GM10248 (cell line): Measurements from ENCODE around the gene BPGM.

Experiments used
- CTCF ChIA-PET: fragments of 300-600 bp; sonication (Branson Sonifier 250); formaldehyde crosslinking; extraction: SDS; loops from one replicate; lab custom pipeline; 2021; ENCODE audit warnings: antibody characterized with exemption; lab: Yijun Ruan, JAX
- POLR2A ChIA-PET: fragments of 350-650 bp; sonication (Branson Sonifier 250); formaldehyde crosslinking; extraction: SDS; loops from one replicate; lab custom pipeline; 2020; ENCODE audit warnings: antibody characterized with exemption; lab: Yijun Ruan, JAX
- DNase-seq: peaks from one replicate; pipeline ENCODE4 v3.0.0; 2012; ENCODE audit errors: extremely low spot score
- TF ChIP-seq, protein P1 (sequence below): IDR thresholded peaks from 2 replicates; pipeline ENCODE4 v1.5.1; 2012; ENCODE audit warnings: mild to moderate bottlenecking, low read depth; ENCODE audit errors: extremely low read depth, missing control alignments, control extremely low read depth

Gene BPGM

DNA sequence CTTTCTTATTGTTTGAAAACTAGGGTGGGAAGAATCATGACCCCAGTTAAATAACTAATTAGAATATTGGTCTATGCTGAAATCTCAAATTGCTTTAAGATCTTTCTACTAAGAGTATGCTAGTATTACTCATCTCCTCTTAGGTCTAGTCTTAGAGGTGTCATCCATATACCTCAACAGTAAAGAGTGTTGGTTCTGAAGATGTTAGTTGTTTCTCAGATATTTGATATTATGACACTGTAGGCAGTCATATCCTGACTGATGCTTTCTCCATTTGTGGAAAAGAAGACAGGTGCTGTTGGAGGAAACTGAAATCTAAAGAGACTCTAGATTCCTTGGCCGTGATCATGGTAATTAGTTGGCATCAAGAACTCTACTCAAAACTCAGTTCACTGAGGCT lies 21.2 kb downstream of the BPGM start:
- CTCF ChIA-PET: interaction anchor here (0.9 to 2.6 kb wide), 5 partner anchors 9 to 58 kb away, joined by 3 to 9 read pairs (median 4); no protein-coding TSS in a partner anchor

GRCh38 chr7:134669388-134669787 lies 22.7 kb downstream of the BPGM start:
- CTCF ChIA-PET: interaction anchor here (0.7 to 2.6 kb wide), 3 partner anchors 16 to 80 kb away, joined by 3 to 9 read pairs (median 4); no protein-coding TSS in a partner anchor
- no peak for DNase-seq
- POLR2A ChIA-PET: no interaction called here
- TF ChIP-seq, protein P1, sequence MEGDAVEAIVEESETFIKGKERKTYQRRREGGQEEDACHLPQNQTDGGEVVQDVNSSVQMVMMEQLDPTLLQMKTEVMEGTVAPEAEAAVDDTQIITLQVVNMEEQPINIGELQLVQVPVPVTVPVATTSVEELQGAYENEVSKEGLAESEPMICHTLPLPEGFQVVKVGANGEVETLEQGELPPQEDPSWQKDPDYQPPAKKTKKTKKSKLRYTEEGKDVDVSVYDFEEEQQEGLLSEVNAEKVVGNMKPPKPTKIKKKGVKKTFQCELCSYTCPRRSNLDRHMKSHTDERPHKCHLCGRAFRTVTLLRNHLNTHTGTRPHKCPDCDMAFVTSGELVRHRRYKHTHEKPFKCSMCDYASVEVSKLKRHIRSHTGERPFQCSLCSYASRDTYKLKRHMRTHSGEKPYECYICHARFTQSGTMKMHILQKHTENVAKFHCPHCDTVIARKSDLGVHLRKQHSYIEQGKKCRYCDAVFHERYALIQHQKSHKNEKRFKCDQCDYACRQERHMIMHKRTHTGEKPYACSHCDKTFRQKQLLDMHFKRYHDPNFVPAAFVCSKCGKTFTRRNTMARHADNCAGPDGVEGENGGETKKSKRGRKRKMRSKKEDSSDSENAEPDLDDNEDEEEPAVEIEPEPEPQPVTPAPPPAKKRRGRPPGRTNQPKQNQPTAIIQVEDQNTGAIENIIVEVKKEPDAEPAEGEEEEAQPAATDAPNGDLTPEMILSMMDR: no peak

More for the DNA sequence above, 21.2 kb downstream of the BPGM start:
- POLR2A ChIA-PET: no interaction called here
- TF ChIP-seq, protein P1: no peak
- no peak for DNase-seq

DNA sequence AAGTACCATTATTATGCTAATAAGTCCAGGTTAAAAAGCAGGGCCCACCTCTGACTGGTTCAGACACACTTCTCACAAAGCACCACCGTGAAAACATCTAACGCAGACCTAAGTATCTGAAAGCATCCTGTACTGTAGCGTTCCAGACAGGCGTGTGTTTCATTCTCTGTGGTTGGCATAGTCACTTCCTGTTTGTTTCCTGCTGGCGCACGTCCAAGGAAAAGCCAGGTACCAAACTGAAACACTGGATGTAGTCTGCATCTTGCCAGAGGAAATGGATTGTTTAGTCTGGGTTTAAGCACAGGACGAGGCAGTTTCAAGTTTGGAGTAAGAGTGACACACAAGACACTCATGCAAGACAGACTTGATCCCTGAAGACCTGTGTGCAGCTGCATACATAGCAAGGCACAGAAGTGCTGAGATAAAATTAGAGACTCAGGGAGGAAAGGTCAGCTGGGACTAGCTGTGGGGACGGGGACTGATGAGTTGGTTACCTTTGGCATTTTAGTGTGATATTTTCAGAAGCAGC lies 23.3 kb downstream of the BPGM start:
- DNase-seq: no peak
- ChIA-PET CTCF (interaction anchor here (1.5 kb wide), 2 partner anchors 20 to 80 kb away, joined by 3 to 5 read pairs; no protein-coding TSS in a partner anchor), POLR2A (no interaction called here)
- TF ChIP-seq, protein P1: no peak

GRCh38 chr7:134671609-134672008 lies 25.0 kb downstream of the BPGM start:
- ChIA-PET POLR2A (no interaction called here), CTCF (interaction anchor here (1.2 kb wide), 1 partner anchor 9 kb away, joined by 4 read pairs; no protein-coding TSS in a partner anchor)
- no peak for DNase-seq
- TF ChIP-seq, protein P1: no peak

DNA sequence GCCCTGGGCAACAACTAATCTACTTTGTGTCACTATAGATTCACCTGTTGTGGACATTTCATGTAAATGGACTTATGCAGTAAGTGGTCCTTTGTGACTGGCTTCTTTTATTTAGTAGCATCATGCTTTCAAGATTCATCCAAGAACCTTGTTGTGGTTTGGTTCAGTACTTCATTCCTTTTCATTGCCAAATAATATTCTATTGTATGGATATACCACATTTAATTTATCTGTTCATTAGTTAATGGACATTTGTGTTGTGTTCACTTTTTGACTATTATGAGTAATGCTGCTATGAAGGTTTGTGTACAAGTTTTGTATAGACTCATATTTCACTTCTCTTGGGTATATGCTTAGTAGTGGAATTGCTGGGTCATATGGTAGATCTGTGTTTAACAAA lies 27.8 kb downstream of the BPGM start:
- ChIA-PET POLR2A (no interaction called here), CTCF (interaction anchor here (1.0 kb wide), 1 partner anchor 25 kb away, joined by 3 read pairs; no protein-coding TSS in a partner anchor)
- DNase-seq: no peak
- TF ChIP-seq, protein P1: no peak

DNA sequence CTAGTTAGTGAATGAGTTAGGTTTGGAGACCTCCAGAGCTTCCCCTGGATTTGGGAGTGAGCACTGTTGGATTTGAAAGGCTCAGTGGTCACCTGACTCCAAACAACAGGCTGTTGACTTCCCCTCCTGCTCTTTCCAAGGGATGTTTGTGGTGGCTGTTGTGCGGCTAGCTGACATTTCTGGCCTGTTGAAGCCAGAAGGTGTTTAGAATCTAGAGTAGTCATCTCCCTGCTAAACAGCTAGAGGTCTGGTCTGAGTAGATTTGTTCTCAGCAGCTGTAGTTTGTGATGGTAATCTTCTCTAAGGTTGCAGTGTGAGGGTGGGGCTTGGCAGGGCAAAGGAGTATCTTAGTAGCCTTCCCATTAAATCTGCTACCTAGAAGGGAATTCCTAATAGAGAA lies 30.1 kb downstream of the BPGM start:
- DNase-seq: no peak
- POLR2A ChIA-PET: no interaction called here
- TF ChIP-seq, protein P1: no peak
- CTCF ChIA-PET: interaction anchor here (0.7 to 1.7 kb wide), 4 partner anchors 8 to 72 kb away, joined by 3 to 6 read pairs (median 4); no protein-coding TSS in a partner anchor
